GM19025 (cell line): ENCODE measurements around the gene ZDHHC7.
"Not testable (repeated sequence)": the region's sequence is repeated elsewhere in the genome, so short reads cannot be mapped to it uniquely, and the experiment has no call there.

Experiments
- ATAC-seq: cut with Tn5 transposase; IDR thresholded peaks from one replicate; pipeline ENCODE4 v1.9.1; 2021; ENCODE audit warnings: mild to moderate bottlenecking, low read depth, moderate library complexity; ENCODE audit not compliant: unreplicated experiment

ZDHHC7 gene

GRCh38 chr16:84947022-84947421 lies 64.3 kb downstream of the ZDHHC7 start:
- ATAC-seq = no peak

DNA sequence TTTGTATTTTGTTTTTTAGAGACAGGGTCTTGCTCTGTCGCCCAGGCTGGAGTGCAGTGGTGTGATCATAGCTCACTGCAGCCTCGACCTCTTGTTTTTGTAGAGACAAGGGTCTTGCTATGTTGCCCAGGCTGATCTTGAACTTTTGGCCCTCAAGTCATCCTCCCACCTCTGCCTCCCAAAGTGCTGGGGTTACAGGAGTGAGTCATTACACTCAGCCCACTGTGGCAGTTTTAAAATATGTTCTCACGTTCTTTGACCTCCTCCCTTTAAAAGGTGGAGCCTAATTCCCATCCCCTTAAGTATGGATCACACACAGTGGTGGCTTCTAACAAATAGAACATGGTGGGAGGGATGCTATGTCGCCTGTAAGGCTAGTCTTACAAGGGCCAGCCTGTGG lies 67.7 kb downstream of the ZDHHC7 start:
- no peak for ATAC-seq

DNA sequence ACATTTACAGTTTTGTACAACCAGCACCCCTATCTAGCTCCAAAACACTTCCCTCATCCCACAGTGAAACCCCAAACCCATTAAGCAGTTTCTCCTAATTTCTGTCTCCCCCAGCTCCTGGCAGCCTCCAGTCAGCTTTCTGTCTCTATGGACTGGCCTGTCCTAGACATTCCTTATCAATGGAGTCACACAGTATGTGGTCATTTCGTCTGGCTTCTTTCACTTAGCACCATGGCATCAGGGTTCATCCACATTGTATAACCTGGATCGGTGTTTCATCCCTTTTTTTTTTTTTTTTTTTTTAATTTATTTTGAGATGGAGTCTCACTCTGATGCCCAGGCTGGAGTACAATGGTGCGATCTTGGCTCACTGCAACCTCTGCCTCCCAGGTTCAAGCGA lies 68.5 kb downstream of the ZDHHC7 start:
- ATAC-seq = no peak

GRCh38 chr16:84941921-84942320 lies 69.4 kb downstream of the ZDHHC7 start:
- ATAC-seq = no peak

DNA sequence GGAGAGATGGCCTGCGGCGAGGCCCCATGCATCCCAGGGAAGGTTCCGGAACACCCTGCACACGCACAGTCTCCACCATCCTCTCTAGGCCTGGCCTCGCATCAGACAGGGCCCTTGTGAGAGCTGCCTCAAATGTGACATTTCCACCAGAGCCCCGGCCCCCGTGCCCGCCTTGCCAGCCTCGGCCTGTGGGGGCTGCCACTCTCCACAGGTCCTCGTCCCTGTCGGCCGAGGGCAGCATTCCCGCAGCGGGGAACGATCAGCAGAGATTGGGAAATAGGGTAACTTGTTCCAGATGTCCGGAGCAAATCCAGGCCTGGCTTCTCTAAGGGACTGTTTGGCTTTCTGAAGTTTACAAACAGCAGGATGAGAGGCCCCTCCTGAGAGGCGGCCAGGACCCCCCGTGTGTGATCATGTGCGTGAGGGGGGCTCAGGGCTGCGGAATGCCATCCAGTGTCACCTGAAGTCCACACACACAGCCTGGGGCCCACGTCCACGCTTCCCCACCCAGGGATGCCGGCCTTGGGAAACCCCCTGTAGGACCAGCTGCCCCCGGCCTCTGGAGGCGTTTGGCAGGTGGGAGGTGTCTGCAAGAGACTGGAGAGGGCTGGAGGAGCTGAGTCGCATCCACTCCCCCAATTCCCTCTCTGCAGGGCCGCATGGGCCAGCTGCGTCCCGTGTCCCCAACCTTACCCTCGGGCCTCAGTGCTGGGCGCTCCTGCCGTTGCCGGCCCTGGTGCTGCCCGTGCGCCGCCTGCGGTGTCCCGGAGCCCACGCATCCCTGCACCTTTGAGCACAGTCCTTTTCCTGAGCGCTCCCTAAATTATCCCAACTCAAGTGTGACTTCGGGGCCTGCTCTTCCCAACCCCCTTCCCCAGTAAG lies 70.4 kb downstream of the ZDHHC7 start:
- no peak for ATAC-seq

- not testable (repeated sequence) for ATAC-seq
Measured at GRCh38 chr16:84938616-84939015, 72.7 kb downstream of the ZDHHC7 start.

- no peak for ATAC-seq
Measured at GRCh38 chr16:84937196-84938005, 73.9 kb downstream of the ZDHHC7 start.

DNA sequence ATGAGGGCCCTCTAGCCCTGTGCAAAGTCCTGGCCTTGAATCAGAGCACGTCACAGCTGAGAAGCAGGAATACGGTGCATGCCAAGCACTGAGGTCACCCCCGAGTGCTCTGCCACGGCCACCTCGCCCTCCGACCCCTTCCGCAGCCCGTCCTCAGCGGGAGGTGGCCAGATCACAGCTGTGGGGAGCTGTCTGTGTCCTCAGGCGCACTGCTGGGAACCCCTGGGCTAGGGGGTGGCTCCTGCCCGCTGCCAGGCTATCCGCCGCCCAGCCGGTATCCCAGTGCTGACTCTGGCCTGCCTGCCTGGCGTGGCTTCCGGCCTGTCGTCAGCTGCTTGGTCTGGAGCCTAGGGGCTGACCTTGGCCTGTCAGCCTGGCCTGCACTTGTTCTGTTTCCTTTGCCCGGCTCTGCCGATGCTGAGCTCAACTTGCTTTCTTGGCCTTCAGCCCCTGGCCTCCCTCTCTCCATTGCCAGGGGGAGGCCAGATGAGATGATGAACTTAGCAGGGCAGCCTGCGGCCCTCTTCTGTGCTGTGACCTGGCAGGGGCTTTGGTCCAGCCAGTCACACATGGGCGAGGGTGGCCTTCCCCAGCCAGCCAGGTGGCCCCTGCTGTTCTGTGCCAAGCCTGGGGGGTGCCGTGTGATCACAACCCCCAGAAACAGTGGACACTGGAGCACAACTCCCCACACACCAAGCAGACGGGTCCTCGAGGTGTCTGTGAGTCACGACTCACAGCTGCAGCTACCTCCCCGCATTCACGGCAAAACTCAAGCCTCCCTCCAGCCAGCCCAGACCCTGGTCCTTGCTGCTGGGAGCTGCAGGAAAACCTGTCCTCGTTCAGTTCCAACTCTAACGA lies 77.3 kb downstream of the ZDHHC7 start:
- ATAC-seq = no peak

- no peak for ATAC-seq
Measured at GRCh38 chr16:84932681-84933080, 78.7 kb downstream of the ZDHHC7 start.

DNA sequence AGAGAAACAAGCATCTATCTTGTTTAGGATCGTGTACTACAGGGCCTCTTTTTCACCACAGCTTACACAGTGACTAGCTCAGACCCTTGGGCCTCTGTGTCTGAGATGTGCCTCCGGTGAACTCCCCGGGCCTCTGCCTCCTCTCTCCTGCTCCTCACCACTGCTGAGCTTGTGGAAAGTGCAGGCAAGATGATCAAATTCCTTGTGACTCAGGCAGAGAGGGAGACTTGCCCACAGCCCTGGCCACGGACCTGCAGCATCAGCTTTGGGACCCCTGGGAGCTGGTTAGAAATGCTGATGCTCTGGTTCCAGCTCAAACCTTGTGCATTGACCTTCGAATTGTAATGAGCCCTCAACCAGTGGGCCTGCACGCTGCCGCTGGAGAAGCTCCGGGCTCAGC lies 79.8 kb downstream of the ZDHHC7 start:
- no peak for ATAC-seq

DNA sequence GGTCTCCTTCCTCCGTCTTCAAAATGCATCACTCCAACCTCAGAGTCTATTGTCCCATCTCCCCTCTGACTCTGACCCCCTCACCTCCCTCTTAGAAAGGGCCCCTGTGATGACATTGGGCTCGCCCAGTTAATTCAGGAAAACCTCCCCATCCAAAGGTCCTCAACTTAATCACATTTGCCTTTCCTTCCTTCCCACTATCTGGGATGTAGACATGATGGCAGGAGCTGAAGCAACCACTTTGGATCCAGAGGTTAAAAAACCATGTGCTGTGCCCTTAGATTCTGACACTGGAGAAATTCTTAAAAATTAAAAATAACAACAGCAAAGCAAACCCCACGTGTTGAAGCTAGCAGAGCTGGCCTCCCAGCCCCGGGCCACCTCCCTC lies 80.2 kb downstream of the ZDHHC7 start:
- no peak for ATAC-seq

DNA sequence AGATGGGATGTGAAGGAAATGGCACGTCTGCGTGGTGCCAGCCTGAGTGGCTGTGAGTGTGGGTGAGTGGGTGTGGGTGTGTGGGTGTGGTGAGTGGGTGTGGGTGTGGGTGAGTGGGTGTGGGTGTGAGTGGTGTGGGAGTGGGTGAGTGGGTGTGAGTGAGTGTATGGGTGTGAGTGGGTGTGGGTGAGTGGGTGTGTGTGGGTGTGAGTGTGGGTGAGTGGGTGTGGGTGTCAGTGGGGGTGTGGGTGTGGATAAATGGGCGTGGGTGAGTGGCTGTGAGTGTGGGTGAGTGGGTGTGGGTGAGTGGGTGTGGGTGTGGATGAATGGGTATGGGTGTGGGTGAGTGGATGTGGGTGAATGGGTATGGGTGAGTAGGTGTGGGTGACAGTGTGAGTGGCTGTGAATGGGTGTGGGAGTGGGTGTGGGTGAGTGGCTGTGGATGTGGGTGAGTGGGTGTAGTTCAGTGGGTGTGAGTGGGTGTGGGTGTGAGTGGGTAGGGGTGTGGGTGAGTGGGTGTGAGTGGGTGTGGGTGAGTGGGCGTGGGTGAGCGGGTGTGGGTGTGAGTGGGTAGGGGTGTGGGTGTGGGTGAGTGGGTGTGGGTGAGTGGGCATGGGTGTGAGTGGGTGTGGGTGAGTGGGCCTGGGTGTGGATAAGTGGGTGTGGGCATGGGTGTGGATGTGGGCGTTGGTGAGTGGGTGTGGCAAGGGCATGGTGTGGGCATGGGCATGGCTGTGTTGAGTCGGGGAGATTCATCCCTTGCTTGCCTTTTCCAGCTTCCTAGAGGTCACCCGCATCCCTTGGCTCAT lies 80.8 kb downstream of the ZDHHC7 start:
- no peak for ATAC-seq

DNA sequence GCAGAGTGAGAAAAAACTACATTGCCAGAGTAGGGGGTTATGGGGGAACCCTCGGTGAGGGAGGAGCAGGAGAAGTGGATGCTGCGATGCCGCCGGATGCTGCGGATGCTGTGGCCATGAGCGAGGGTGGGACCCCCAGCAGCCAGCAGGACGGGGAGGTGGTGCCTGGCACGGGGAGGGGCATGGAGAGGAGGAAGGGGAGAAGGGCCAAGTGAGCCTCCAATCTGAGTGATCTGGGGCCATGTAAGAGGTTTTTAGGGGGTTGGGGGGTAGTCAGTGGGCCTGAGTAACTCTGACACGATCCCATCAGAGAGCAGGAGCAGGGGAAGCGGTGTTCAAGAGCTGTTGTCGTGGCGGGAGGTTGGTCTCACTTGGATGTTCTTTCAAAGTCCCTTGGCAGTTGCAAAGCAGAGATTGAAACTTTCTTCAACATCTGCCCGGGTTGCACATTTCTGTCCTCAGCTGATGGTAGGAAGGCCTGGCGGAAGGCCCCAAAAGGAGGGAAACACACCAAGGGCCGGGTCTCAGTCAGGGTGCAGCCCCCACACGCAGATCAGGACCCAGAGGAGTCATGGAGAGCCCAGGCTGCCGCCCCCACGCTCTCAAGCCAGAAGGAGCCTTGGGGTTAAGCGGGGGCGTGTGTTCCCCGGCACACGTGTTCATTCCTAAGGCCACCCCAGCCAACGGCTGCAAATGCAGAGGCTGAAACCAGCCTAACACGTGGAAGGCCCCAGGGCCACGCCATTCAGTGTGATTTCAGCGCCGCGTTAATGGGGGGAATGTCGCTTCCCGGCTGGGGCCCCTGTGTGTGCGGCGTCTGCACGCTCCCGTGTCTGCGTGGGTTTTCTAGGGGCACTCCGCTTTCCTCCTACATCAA lies 81.7 kb downstream of the ZDHHC7 start:
- ATAC-seq = no peak

DNA sequence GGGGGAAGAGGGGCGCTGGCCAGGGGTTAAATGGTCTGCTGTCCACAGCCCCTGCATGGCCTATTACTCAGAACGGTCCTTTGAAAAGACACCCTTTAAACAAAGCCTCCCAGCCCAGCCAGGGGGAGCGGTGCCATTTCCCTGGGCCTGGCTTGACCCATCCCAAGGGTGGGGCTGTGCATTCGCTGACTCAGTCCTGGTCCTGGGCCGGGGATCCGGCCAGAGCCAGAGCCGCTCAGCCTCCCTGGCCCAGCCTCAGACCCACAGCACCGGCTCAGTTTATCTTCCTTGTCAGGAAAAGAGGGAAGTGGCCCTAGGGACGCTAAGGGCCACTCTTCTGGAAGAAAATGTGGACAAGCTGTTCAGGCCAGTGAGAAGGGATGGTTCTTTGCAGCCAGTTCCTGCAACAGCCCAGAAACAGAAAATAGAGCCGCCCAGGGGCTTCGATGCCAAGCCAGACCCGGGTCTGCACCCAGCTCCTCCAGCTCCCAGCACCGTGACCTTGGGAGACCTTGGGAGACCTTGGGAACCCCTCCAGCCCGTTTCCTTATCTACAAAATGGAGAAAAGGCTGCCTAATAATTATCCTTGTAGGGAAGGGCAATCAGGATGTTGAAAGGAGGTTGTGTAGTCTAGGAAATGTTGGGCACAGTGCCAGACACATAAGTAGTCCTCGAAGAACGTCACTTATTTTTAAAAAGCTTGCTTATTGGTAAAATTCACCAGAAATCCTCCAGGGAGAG lies 82.5 kb downstream of the ZDHHC7 start:
- ATAC-seq = no peak

GRCh38 chr16:84927621-84928591 lies 83.4 kb downstream of the ZDHHC7 start:
- ATAC-seq = no peak

- no peak for ATAC-seq
Measured at GRCh38 chr16:84926462-84926861, 84.9 kb downstream of the ZDHHC7 start.

- ATAC-seq = no peak
Measured at GRCh38 chr16:84925773-84926372, 85.5 kb downstream of the ZDHHC7 start.
